Measurements from ENCODE around the gene ST6GALNAC4.

ST6GALNAC4 gene

DNA sequence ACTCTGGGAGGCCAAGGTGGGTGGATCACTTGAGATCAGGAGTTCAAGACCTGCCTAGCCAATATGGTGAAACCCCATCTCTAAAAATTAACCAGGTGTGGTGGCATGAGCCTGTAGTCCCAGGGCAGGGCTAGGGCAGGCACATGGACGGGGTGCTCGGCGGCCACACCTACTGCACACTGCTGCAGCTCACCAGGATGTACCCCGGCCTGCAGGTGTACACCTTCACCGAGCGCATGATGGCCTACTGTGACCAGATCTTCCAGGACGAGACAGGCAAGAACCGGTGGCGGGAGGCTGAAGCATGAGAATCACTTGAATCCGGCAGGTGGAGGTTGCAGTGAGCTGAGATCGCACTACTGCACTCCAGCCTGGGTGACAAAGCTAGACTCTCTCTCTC is 3.2 kb downstream of the ST6GALNAC4 start:
- DNase-seq (ENCODE audit: low read depth, low spot score), result no peak

DNA sequence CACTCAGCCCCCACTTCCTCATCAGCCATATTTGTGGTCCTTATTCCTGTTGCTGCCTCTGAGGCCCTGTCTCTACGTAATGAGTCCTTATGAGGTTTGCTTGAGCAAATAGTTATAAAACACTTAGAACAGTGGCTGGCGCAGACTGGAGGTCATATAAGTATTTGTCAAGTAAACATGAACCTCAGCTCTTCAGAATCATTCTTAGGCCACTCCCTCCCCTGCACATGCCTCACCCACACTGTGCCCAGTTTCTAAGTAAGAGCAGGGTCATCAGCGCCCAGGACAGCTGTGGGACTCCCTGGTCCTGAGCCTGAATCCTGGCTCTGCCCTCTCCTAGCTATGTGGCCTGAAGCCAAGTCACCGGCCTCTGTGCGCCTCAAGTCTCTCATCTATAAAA is 4.0 kb downstream of the ST6GALNAC4 start:
- no peak for DNase-seq (ENCODE audit: low read depth, low spot score)

DNA sequence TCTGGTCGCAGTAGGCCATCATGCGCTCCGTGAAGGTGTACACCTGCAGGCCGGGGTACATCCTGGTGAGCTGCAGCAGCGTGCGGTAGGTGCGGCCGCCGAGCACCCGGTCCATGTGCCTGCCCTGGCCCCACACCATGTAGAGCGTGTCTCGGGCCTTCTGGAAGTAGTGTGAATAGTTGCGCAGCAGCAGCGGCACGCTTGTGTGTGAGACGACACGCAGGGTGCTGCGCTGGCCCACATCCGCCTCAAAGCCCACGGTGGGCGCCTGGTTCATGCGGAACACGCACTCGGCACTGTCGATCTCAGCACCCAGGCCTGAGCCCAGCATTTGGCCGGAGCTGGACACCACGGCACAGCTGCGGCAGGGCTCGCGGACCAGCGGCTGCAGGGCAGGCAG is 4.5 kb downstream of the ST6GALNAC4 start:
- no peak for DNase-seq (ENCODE audit: low read depth, low spot score)

DNA sequence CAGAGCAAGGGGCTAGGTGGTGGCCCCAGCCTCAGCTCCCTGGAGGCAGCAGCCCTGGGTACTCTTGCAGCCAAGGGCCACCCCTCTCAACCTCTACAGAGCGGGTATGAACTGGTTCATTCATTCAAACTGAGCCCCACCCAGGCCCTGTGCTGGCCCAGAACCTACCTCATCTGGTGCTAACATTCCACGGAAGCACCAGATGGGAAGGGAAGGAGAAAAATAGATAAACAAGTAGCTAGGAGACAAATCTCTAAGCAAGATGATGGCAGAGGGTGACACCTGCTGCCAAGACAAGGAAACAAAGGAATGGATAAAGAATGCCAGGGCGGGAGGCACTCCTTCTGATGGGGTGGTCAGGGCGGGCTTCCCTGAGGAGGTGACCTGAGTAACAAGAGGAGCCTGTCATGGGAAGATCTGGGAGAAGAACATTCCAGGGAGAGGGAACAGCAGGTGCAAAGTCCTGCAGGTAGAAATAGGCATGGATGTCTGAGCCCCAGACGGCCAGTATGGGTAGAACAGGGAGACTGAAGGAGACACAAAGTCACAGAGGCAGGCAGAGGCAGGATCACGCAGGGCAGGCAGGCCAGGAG is 6.1 kb downstream of the ST6GALNAC4 start:
- no peak for DNase-seq (ENCODE audit: low read depth, low spot score)

DNA sequence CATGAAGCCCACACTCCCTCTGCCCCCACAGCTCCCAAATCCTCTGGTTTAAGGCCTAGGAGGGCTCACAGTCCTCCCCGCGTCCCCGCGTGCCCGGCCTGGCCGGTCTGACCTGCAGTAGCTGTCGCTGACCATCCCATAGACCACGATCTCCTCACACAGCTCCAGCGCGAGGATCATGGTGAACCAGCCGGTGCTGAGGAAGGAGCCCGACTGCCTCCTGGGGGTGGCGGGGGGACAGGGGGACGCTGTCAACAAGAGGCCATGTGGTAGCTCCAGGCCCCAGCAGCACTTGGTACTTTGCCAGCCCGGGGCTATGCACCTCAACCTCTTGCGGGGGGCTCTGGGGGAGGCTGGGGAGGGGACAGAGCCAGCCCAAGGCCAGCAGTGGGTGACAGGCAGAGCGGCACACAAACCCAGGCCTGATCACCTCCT is 7.0 kb downstream of the ST6GALNAC4 start:
- no peak for DNase-seq (ENCODE audit: low read depth, low spot score)

DNA sequence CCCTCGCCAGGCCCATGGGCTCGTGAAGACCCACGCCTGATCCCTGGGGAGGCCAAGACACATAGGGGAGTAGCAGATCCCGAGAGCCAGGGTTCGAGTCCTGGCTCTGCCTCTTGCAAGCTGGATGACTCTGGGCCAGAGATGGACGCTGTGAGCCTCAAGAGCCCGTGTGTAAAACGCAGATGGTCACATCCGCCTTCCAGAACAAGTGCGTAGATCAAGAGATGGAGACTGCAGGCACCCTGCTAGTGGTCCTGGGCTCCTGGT is 8.2 kb downstream of the ST6GALNAC4 start:
- no peak for DNase-seq (ENCODE audit: low read depth, low spot score)

DNA sequence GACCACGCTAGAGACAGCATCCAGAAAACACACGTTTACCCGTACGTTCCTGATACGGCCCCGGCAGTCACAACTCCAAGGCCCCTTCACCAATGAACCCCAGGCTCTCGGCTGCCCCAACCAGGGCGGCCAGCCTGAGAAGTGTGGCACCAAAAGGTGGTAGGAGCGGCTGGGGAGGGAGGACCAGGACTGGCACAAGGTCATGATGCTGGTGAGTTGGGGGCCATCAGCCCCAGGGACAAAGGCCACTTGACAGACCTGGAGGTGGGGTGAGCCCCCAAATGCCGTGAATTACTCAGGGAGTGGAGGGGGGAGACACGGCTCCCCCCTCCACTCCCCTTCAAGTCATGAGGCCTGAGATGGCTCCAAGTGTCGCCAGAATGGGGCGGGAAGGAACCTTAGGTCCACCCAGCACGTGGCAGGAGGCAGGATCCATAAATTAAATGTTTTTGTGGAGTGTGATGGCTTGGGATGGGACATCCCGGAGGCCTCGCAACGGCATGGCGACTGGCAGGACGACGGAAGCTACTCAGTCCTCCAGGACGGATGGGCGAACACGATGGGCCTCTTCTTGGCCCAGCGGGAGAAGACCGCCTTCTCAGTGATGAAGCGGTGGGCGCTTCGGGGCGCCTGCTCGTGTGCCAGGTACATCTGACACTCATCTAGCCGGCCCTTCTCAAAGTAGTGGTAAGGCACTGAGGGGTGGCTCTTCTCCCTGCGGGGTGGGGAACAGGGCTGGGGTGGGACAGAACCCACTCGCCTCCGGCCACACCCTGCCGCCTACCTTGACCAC is 8.8 kb downstream of the ST6GALNAC4 start:
- no peak for DNase-seq (ENCODE audit: low read depth, low spot score)

DNA sequence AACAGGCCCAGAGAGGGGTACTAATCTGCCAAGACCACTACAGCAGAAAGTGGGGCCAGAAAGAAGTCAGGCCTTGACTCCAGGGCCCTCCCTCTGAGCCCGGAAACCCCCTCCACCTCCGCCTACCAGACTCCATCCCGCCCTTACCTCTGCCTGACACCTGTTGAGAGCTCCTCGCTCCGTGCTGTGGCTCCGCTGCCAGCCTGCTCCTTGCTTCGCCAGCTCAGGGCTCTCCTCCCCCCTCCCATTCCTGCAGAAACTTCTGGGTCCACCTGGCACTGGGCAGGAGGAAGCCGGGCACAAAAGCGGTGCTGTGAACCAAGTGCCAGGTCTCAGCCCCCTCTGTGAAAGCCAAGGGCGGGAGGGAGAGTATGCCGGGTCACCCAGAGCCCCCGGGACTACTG is 11.1 kb downstream of the ST6GALNAC4 start:
- peak; percentile 33 for DNase-seq (ENCODE audit: low read depth, low spot score)

DNA sequence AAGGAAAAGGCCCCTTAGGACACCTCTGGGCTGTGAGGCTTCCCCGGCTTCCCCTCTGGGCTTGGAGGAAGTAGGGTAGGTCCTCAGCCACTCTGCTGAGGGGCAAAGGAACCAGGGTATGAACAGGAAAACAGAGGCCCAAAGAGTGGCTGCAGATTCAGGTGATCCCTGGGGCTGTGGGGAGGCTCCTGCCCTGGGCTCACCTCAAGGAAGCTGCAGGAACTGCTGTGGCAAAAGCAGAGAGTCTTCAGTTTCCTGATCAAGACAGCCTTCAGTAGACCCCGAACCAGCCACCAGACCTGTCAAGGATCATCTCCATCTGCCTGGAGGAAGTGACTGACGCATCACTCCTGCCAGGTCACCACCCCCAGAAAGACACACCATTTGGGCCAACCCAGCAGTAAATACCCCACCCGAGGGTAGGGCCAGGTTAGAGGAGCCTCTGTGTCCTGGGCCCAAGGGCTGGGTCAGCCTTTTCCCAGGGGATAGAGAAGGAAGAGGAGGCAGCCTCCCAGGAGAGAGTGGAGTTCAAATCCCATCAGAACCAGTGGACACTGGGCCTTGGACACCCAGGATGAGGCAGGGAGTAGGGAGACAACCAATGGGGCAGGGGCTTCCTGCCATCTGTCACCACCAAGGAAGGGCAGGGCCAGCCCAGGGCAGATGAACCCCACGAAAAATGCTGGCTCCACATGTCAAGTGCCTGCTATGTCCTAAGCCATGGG is 11.7 kb downstream of the ST6GALNAC4 start:
- DNase-seq (ENCODE audit: low read depth, low spot score), result peak; percentile 18

DNA sequence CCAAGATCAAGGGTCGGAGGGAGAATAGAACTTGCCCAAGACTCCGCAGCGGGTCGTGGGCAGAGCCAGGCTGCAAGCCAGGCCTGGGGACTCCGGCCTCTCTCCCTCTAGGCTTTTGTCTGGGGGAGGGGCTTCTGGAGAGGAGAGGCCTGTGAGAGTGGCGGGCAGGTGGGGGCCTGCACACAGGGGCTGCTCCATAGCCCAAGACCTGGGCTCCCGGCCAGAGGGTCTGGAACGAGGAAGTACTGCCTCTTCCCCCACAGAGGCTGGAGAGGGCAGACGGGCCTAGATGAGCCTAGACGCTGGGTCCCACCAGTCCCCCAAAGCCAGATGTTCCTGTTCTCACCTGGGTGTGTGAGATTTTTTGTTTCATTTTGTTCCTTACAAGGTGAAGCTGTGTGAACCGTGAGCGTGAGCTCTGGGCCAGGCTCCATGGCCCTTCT is 12.3 kb downstream of the ST6GALNAC4 start:
- no peak for DNase-seq (ENCODE audit: low read depth, low spot score)

DNA sequence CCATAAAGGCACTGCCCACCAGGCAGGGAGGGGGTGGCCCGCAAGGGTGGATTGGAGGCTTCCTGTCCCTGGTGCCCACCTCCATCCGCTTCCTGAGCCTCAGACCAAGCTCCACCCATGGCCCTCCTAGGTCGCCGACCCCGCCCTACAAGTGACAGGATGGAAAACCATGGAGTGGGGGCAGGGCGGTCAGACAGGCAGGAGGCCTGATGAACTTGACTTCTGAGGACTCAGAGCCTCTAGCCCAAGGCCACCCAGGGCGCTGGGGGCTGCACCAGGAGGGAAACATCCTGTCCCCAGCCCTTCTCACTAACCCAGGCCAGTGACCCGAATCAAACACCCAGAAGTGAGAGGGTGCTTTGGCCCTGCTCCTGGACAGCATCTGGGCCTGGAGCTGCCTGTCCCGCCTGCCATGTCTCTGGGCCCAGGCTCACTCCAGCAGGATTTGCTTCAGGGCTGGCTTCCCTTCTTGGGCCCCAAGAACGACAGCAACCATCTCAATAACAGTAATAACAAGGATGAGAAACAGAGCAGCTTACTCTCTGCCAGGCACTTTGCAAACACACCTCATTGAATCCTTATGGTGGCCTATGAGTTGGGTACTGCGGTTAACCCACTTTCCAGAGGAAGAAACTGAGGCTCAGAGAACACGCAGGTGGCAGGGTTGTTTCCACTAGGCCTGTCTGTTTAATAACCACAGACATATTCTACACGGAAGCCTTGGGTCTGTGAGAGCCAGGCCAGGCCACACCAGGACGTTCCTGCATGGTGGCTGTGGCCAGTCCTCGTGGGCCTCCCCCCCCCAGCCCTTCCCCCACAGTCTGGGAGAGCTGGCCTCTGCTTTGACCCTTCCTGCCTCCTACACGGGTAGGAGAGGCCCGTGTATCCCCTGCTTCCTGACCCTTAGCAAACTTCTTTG is 13.0 kb downstream of the ST6GALNAC4 start:
- peak; percentile 31 for DNase-seq (ENCODE audit: low read depth, low spot score)

DNA sequence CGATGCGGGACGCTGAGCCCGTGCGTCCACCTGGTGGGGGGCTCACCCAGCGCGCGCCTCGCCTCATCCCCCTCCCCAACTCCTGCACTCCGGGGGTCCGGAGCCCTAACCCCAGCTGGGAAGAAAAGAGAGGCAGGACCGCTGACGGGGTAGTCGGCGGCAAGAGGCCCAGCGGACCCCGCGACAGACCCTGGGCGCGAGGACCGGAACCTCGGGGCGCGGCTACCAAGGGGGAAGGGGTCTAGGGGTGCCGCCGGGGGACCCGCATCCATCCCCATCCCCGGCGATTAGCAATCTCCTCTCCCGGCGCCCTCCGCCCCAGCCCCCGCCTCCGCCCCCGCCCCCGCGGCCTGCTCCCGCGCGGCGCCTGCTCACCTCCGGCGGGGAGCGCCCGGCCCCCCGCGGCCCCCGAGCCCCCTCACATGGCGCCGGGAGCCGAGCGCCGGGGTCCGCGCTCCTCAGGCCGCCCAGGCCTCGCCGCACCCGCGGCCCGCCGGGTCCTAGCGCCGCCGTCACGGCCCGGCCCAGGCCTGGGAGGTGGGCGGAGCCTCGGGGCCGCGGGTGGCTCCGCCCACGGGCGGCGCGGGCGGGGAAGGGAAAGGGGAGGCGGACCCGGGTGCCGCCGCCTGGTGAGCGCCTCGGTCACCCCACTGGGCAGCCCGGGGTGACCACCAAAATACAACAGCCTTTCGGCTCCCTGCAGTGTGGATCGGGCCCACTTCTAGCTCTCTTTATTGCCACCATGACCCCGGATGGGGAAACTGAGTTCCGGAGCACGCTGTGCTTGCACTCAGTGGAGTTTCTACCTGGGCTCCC is 17.5 kb downstream of the ST6GALNAC4 start, which contains the start of gene ST6GALNAC6:
ST6GALNAC6 (minus strand) TSS at position 476 of the 816 bp plus-strand sequence. CDS start 1,622 bp downstream, outside the sequence.
- peak; percentile 44 for DNase-seq (ENCODE audit: low read depth, low spot score)

DNA sequence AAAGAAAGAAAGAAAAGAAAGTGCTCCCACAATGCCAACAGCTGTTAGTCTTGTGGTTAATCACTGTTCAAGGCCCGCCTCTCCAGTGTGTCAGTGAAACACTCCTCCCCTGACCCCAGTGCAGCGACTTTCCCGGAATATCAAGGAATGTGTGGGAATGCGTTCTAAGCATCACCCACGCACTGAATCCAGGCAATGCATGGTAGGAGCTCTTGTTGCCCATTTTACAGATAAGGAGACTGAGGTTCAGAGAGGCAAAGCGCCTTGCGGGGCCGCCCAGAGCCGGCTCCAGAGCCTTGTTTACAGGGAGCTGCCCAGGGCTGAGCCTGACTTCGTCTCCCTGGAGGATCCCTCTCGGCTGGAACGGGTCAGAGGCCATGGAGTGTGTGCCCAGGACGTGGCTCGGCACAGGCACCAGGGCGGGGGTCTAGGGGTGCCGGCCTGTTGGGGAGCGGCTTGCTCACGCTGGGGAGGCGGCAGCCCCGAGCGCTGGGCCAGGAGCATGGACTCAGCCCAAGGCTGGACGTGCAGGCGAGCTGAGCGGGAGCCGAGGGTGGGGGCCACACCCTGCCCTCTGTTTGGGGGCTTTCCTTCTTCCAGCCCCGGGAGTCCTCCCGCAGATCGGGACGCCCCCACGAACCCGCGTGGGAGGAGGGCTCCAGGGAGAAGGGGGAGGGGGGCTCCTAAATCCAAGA is 18.3 kb downstream of the ST6GALNAC4 start:
- DNase-seq (ENCODE audit: low read depth, low spot score), result no peak

DNA sequence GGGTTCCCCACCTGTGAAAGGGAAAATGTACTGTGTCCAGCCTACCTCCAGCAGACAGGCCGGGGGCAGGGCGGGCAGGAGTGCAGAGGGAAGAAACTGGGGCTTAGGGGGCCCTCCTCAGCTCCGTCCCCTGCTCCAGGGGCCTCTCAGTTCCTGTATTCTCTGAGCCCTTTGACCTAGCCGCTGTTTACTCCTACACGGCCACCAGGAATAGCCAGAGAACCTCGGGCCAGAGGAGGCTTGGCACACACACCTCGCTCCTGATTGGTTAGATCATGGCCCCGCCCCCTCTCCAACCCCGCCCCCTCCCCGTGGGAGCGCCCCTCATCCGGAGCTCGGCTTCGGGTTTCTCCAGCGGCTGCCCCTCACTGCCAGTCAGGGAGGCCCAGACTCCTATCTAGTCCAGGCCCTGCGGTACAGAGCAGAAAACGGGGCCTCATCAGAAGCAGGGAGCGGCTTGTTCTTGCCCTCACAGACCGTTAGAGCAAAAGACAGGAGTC is 19.6 kb downstream of the ST6GALNAC4 start:
- no peak for DNase-seq (ENCODE audit: low read depth, low spot score)

DNA sequence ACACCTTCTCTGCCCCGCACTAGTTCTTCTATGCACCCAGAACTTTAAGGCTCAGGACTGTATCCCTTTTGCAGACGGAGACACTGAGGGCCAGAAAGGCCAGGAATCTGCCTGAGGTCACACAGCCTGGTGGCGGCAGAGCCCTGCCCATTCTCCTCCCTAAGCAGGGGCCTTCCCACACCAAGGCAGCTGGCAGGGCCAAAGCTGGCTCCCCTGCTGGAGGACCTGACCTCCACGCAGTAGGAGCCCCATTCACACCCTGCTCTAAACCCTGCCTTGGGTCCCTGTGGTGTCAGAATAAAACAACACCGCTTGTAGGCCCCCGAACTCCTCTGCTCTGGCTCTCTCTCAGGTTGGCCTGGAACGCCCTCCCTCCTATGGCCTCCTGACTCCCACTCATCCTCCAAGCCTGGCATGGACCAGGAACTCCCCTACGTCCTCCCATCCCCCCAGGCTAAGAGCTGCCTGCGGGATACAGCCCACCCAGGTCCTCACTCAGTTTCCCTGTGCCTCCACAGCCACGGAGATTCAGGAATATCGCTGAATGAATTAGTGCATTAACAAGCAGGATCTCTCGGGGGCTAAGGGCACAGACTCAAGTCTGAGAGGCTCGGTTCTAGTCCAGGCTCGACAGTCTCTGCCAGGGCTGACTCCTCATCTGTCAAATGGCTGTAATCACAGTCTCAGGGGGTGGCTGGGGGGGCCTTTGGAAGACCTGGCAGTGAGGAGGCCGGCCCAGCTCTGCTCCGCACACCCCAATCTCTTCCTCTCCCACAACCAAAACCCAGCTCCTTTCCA is 20.2 kb downstream of the ST6GALNAC4 start:
- DNase-seq (ENCODE audit: low read depth, low spot score), result no peak

DNA sequence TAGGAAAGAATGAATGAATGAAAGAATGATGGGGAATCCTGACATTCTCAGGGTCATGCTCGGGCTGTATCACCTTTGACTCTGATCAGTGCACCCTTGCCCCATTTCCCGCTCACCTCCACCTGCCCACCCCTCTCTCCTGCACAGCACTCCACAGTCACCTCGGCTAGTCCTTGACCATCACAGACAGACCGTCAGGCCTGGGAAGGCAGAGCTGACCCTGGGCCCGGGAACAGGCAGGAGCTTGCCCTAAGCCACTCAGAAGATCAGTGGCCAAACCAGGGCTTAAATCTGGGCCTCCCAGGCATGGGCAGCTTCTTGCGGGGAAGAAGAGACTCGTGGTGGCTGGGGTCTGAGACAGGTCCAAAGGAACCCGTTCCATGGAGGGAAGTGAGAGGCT is 21.0 kb downstream of the ST6GALNAC4 start:
- DNase-seq (ENCODE audit: low read depth, low spot score), result no peak

DNA sequence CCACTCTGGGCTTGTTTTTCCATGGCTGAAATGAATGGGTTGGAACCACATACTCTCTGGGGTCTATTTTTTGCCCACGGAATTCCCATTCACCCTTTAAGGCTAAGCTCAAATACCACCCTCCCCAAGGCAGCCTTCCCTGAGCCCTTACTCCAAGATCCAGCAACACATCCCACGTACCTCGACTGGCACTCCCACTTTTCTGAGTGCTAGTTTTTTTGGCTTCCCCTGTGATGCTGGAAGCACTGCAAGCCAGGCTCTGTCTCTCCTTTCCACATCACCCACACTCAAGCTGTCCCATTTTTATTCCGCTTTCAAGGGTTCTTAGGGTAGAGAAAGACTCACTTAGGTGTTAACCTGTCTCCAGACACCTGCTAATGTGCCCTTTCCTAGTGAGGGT is 23.4 kb downstream of the ST6GALNAC4 start:
- no peak for DNase-seq (ENCODE audit: low read depth, low spot score)

DNA sequence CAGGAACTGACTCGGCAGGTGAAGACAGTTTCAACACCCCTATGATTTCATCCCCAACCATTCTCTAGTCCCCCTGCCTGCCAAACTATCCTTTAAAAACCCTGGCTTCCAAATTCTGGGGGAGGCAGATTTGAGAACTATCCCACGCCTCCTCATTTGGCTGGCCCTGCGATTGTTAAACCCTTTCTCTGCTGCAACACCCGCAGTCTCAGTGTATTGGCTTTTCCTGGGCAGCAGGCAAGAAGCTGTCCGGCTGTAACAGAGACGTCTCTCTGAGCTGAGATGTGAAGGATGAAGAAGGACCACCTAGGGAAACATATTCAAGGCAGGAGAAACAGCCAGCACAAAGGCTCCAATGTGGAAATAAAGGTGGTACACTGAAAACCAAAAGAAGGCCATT is 24.0 kb downstream of the ST6GALNAC4 start:
- DNase-seq (ENCODE audit: low read depth, low spot score), result no peak

DNA sequence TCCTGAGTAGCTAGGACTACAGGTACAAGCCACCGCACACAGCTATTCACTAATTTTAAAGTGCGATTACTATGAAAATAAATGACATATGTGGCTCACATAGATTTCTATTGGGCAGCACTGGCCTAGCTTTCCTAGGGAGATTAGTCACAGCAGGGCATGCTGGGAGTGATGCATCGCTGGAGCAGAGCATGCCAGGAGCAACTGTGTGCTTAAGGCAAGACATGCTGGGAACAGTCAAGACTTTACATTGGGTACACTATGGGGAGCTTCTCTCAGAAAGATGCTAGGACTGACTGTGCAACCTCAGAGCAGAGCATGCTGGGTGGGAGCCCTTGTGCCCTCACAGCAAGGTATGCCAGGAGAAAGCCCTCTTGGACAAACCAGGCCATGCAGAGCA is 26.8 kb downstream of the ST6GALNAC4 start:
- DNase-seq (ENCODE audit: low read depth, low spot score), result no peak

Measured in activated CD4-positive, CD25-positive, alpha-beta regulatory T cell treated with anti-CD3 and anti-CD28 coated beads, Interleukin-2, amount 50 U/mL, for 16 hours (primary cell).